IMR-90 (cell line): Measurements from ENCODE around the gene MCHR2. TPM values are rescaled to one million over a fixed set of nuclear protein-coding genes. Genes with fewer than 3 reads are reported as not detected.

Source experiments
- ATAC-seq: fragments of 200-7000 bp; cut with Tn5 transposase; 2 replicates; pipeline ENCODE4 v1.9.1; 2020; ENCODE audit warnings: low read depth, mild to moderate bottlenecking, moderate library complexity
- BruUV-seq: library from RNA; stranded (reverse); fragments of 400-500 nt; replicated peaks from 2 replicates; lab custom pipeline; 2021; lab: Mats Ljungman, UMichigan
- CTCF ChIA-PET: fragments of 300-600 bp; formaldehyde crosslinking; extraction: SDS; loops from one replicate; lab custom pipeline; 2021; ENCODE audit warnings: antibody characterized with exemption; lab: Yijun Ruan, JAX
- POLR2A ChIA-PET: fragments of 300-600 bp; sonication (Branson Sonifier 250); formaldehyde crosslinking; loops from one replicate; lab custom pipeline; 2022; ENCODE audit warnings: antibody characterized with exemption; ENCODE audit not compliant: unreplicated experiment; lab: Charles Lee
- DNase-seq: peaks from one replicate; pipeline ENCODE4 v3.0.0; 2013
- H2AFZ ChIP-seq: replicated peaks from 2 replicates; pipeline ENCODE3; 2013; ENCODE audit warnings: low read length, mild to moderate bottlenecking; ENCODE audit not compliant: poor library complexity
- H2AK5ac ChIP-seq: 2 replicates; pipeline ENCODE4 v1.6.1; 2013; ENCODE audit warnings: low read depth, low read length, inconsistent platforms
- H2AK9ac ChIP-seq: replicated peaks from 2 replicates; pipeline ENCODE3; 2013; ENCODE audit warnings: mild to moderate bottlenecking, low read depth, low read length, moderate library complexity; ENCODE audit not compliant: poor library complexity
- H2BK120ac ChIP-seq: 2 replicates; pipeline ENCODE4 v1.6.1; 2013; ENCODE audit warnings: low read depth, low read length, inconsistent platforms
- H2BK15ac ChIP-seq: 3 replicates; pipeline ENCODE4 v1.6.1; 2013; ENCODE audit warnings: low read depth, low read length, inconsistent platforms
- H2BK20ac ChIP-seq: 2 replicates; pipeline ENCODE4 v1.6.1; 2013; ENCODE audit warnings: low read depth, mild to moderate bottlenecking, inconsistent platforms, low read length, moderate library complexity
- H2BK5ac ChIP-seq: 2 replicates; pipeline ENCODE4 v1.6.1; 2013; ENCODE audit warnings: mild to moderate bottlenecking, low read depth, low read length, inconsistent platforms; ENCODE audit not compliant: poor library complexity, severe bottlenecking
- H3K14ac ChIP-seq: replicated peaks from 2 replicates; pipeline ENCODE4 v1.6.1; 2013; ENCODE audit warnings: low read depth, low read length, inconsistent platforms
- H3K18ac ChIP-seq: 2 replicates; pipeline ENCODE4 v1.6.1; 2013; ENCODE audit warnings: low read depth, low read length, control low read depth
- H3K23ac ChIP-seq: 2 replicates; pipeline ENCODE4 v1.6.1; 2013; ENCODE audit warnings: low read depth, low read length, inconsistent platforms
- H3K27ac ChIP-seq: 2 replicates; pipeline ENCODE4 v1.5.1; 2013; ENCODE audit warnings: mild to moderate bottlenecking, control low read depth, low read length; ENCODE audit not compliant: insufficient read depth
- H3K27me3 ChIP-seq: 2 replicates; pipeline ENCODE4 v1.6.1; 2013; ENCODE audit warnings: low read length; ENCODE audit not compliant: control insufficient read depth, insufficient read depth
- H3K36me3 ChIP-seq: 2 replicates; pipeline ENCODE4 v1.6.1; 2013; ENCODE audit warnings: low read length, mixed read lengths; ENCODE audit not compliant: control insufficient read depth, insufficient read depth
- H3K4ac ChIP-seq: 2 replicates; pipeline ENCODE4 v1.6.1; 2013; ENCODE audit warnings: low read depth, low read length, inconsistent platforms
- H3K4me1 ChIP-seq: 2 replicates; pipeline ENCODE4 v1.6.1; 2013; ENCODE audit warnings: low read length, mixed read lengths; ENCODE audit not compliant: control insufficient read depth, insufficient read depth
- H3K4me2 ChIP-seq: 2 replicates; pipeline ENCODE4 v1.6.1; 2013; ENCODE audit warnings: low read depth, mild to moderate bottlenecking, control low read depth, low read length, moderate library complexity
- H3K4me3 ChIP-seq: 2 replicates; pipeline ENCODE4 v1.5.1; 2013; ENCODE audit warnings: low read depth, mild to moderate bottlenecking, control low read depth, low read length, moderate library complexity; ENCODE audit not compliant: insufficient read depth
- H3K56ac ChIP-seq: 2 replicates; pipeline ENCODE4 v1.6.1; 2013; ENCODE audit warnings: low read length, inconsistent platforms; ENCODE audit not compliant: insufficient read depth; ENCODE audit errors: extremely low read depth
- H3K79me1 ChIP-seq, 2 experiments: 2 replicates each; pipeline ENCODE4 v1.6.1; 2013; ENCODE audit warnings: low read length in 2 of 2, inconsistent platforms in 1 of 2, low read depth in 1 of 2
- H3K9ac ChIP-seq: 2 replicates; pipeline ENCODE4 v1.6.1; 2013; ENCODE audit warnings: low read depth, low read length, control low read depth
- H3K9me1 ChIP-seq: 2 replicates; pipeline ENCODE4 v1.6.1; 2013; ENCODE audit warnings: low read length, inconsistent platforms; ENCODE audit not compliant: insufficient read depth
- H3K9me3 ChIP-seq: 2 replicates; pipeline ENCODE4 v1.6.1; 2013; ENCODE audit warnings: low read length; ENCODE audit not compliant: control insufficient read depth, insufficient read depth
- H4K20me1 ChIP-seq: 2 replicates; pipeline ENCODE4 v1.6.1; 2013; ENCODE audit warnings: low read length, inconsistent platforms; ENCODE audit not compliant: insufficient read depth
- H4K5ac ChIP-seq: 2 replicates; pipeline ENCODE4 v1.6.1; 2013; ENCODE audit warnings: mild to moderate bottlenecking, low read depth, low read length, control low read depth
- H4K8ac ChIP-seq, 2 experiments: 2 replicates each; pipeline ENCODE4 v1.6.1; 2013; ENCODE audit warnings: low read depth in 2 of 2, low read length in 2 of 2, control low read depth in 1 of 2, inconsistent platforms in 1 of 2
- H4K91ac ChIP-seq: 2 replicates; pipeline ENCODE4 v1.6.1; 2013; ENCODE audit warnings: low read depth, low read length, inconsistent platforms; ENCODE audit not compliant: insufficient read depth
- BHLHE40 ChIP-seq: fragments of 150-350 bp; IDR thresholded peaks from 2 replicates; pipeline ENCODE4 v1.6.1; 2016; ENCODE audit warnings: mild to moderate bottlenecking, low read depth, low read length
- CEBPB ChIP-seq: IDR thresholded peaks from 2 replicates; pipeline ENCODE4 v1.6.1; 2012; ENCODE audit warnings: low read depth, low read length, improper control_type of control experiment
- CHD1 ChIP-seq: IDR thresholded peaks from 2 replicates; pipeline ENCODE4 v1.6.1; 2012; ENCODE audit warnings: low read depth, low read length, improper control_type of control experiment
- FOS ChIP-seq: fragments of 150-350 bp; IDR thresholded peaks from 2 replicates; pipeline ENCODE4 v1.6.1; 2016; ENCODE audit warnings: low read depth, low read length
- MAFK ChIP-seq: IDR thresholded peaks from 2 replicates; pipeline ENCODE4 v1.6.1; 2012; ENCODE audit warnings: low read depth, low read length, improper control_type of control experiment
- MAZ ChIP-seq: IDR thresholded peaks from 2 replicates; pipeline ENCODE4 v1.6.1; 2012; ENCODE audit warnings: low read depth, mild to moderate bottlenecking, low read length, improper control_type of control experiment, moderate library complexity, borderline replicate concordance
- MXI1 ChIP-seq: IDR thresholded peaks from 2 replicates; pipeline ENCODE4 v1.6.1; 2012; ENCODE audit warnings: low read depth, mild to moderate bottlenecking, low read length, moderate library complexity, borderline replicate concordance
- NFE2L2 ChIP-seq: fragments of 150-350 bp; IDR thresholded peaks from 2 replicates; pipeline ENCODE4 v1.6.1; 2016; ENCODE audit warnings: low read depth, mild to moderate bottlenecking, low read length
- POLR2A ChIP-seq: IDR thresholded peaks from 2 replicates; pipeline ENCODE4 v1.6.1; 2012; ENCODE audit warnings: mild to moderate bottlenecking, low read depth, low read length
- RAD21 ChIP-seq: IDR thresholded peaks from 2 replicates; pipeline ENCODE4 v1.6.1; 2012; ENCODE audit warnings: low read length, improper control_type of control experiment
- RCOR1 ChIP-seq: IDR thresholded peaks from 2 replicates; pipeline ENCODE4 v1.6.1; 2012; ENCODE audit warnings: mild to moderate bottlenecking, low read length, improper control_type of control experiment; ENCODE audit not compliant: insufficient replicate concordance
- RFX5 ChIP-seq: IDR thresholded peaks from 2 replicates; pipeline ENCODE4 v1.8.0; 2012; ENCODE audit warnings: low read depth, mild to moderate bottlenecking, low read length, moderate library complexity
- SMC3 ChIP-seq: fragments of 150-350 bp; IDR thresholded peaks from 2 replicates; pipeline ENCODE4 v1.6.1; 2016; ENCODE audit warnings: low read depth, mild to moderate bottlenecking, antibody characterized with exemption, low read length, moderate library complexity
- WGBS, 2 experiments: methylation state at CpG; one replicate each; pipeline versions ENCODE4 v1.1.5 to v1.1.7; 2013; ENCODE audit warnings: missing lambda C conversion rate in 2 of 2; ENCODE audit not compliant: insufficient read length in 1 of 2; ENCODE audit errors: extremely low coverage in 2 of 2; 5-methylcytosine and 5-hydroxymethylcytosine counted together
- dilution Hi-C: fragments of 300-500 bp; cut with HindIII; formaldehyde crosslinking; loops from one replicate; pipeline ENCODE4 v1.14.3; 2018; ENCODE audit warnings: low sequenced_read_pairs; ENCODE audit not compliant: unreplicated experiment
- in situ Hi-C: fragments of 300-500 bp; cut with MboI; formaldehyde crosslinking; loops from 3 replicates; pipeline ENCODE4 v1.14.3; 2019; ENCODE audit warnings: low sequenced_read_pairs, inconsistent platforms, mixed read lengths
- intact Hi-C: fragments of 100-400 bp; cut with micrococcal nuclease; formaldehyde crosslinking; loops from 2 replicates; pipeline ENCODE4 v1.10.0; 2022
- polyA plus RNA-seq, 3 experiments: library from polyadenylated mRNA; depleted of rRNA; stranded (reverse); fragments of >200 nt; gene quantifications; 2 replicates each; pipeline ENCODE4 v1.2.3, GENCODE V29; 2012; ENCODE audit warnings: low replicate concordance in 1 of 3
- total RNA-seq: library from RNA; depleted of rRNA; stranded (reverse); fragments of >200 nt; gene quantifications from 2 replicates; pipeline ENCODE4 v1.2.3, GENCODE V29; 2012
- TF ChIP-seq, protein P1 (sequence below): conservative IDR thresholded peaks from 2 replicates; pipeline ENCODE4 v1.5.1; 2012; ENCODE audit warnings: mild to moderate bottlenecking, low read depth, low read length, improper control_type of control experiment
- TF ChIP-seq, protein P2 (sequence below): fragments of 150-350 bp; IDR thresholded peaks from 2 replicates; pipeline ENCODE4 v1.6.1; 2017; ENCODE audit warnings: mild to moderate bottlenecking, antibody characterized with exemption, low read length, low read depth
- TF ChIP-seq, protein P3 (sequence below): fragments of 150-350 bp; IDR thresholded peaks from 2 replicates; pipeline ENCODE4 v1.6.1; 2016; ENCODE audit warnings: low read depth, mild to moderate bottlenecking, low read length, moderate library complexity, borderline replicate concordance

MCHR2 gene
- total and polyA plus RNA-seq, 2 of the 4 experiments (the other 2 are of a cell fraction), result not detected

DNA sequence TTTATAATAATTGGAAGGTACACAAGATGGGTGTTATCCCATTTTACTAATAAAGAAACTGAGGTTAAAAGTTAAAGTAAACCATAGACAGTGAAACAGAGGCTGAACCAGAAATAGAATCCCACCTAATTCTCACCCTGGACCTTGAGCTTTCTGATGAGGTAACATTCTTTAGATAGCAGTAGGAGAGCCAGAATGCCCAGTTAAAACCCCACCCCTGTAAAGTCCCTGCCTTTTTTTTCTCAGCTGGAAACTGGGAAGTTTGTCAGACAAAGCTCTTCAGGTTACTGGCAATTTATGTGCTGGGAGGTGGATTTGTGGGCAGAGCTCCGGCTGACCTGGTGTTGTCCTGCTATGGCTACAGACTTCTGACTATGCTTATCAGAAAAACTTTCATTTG is 1.9 kb upstream of the MCHR2 start:
- H3K4me2 ChIP-seq, result no peak overlapping the region

More for the DNA sequence above, 1.9 kb upstream of the MCHR2 start:
- H2AK5ac ChIP-seq, result no peak overlapping the region
- no peak overlapping the region for H3K27ac ChIP-seq
- no peak overlapping the region for H4K5ac ChIP-seq
- no peak overlapping the region for H4K91ac ChIP-seq
- H2AK9ac ChIP-seq, result no peak overlapping the region
- no peak overlapping the region for H3K4ac ChIP-seq
- no TSS peak for BruUV-seq
- ChIA-PET POLR2A (no interaction called here), CTCF (no interaction called here)
- no peak overlapping the region for H3K56ac ChIP-seq
- ATAC-seq (no peak), DNase-seq (no peak)
- no peaks in the 10 kb centered on the region for H3K9me3 ChIP-seq
- peaks cover 55% of the 10 kb centered on the region for H3K27me3 ChIP-seq
- H2BK5ac ChIP-seq, result no peak overlapping the region
- no peak overlapping the region for H3K9ac ChIP-seq
- TF ChIP-seq, protein P1, sequence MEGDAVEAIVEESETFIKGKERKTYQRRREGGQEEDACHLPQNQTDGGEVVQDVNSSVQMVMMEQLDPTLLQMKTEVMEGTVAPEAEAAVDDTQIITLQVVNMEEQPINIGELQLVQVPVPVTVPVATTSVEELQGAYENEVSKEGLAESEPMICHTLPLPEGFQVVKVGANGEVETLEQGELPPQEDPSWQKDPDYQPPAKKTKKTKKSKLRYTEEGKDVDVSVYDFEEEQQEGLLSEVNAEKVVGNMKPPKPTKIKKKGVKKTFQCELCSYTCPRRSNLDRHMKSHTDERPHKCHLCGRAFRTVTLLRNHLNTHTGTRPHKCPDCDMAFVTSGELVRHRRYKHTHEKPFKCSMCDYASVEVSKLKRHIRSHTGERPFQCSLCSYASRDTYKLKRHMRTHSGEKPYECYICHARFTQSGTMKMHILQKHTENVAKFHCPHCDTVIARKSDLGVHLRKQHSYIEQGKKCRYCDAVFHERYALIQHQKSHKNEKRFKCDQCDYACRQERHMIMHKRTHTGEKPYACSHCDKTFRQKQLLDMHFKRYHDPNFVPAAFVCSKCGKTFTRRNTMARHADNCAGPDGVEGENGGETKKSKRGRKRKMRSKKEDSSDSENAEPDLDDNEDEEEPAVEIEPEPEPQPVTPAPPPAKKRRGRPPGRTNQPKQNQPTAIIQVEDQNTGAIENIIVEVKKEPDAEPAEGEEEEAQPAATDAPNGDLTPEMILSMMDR, result no peak
- TF ChIP-seq CHD1 (no peak), MAZ (no peak), MAFK (no peak), FOS (no peak), MXI1 (no peak), BHLHE40 (no peak), SMC3 (no peak), RCOR1 (no peak), RAD21 (no peak), NFE2L2 (no peak), POLR2A (no peak), CEBPB (no peak), RFX5 (no peak)
- TF ChIP-seq, protein P2, sequence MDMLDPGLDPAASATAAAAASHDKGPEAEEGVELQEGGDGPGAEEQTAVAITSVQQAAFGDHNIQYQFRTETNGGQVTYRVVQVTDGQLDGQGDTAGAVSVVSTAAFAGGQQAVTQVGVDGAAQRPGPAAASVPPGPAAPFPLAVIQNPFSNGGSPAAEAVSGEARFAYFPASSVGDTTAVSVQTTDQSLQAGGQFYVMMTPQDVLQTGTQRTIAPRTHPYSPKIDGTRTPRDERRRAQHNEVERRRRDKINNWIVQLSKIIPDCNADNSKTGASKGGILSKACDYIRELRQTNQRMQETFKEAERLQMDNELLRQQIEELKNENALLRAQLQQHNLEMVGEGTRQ, result no peak
- TF ChIP-seq, protein P3, sequence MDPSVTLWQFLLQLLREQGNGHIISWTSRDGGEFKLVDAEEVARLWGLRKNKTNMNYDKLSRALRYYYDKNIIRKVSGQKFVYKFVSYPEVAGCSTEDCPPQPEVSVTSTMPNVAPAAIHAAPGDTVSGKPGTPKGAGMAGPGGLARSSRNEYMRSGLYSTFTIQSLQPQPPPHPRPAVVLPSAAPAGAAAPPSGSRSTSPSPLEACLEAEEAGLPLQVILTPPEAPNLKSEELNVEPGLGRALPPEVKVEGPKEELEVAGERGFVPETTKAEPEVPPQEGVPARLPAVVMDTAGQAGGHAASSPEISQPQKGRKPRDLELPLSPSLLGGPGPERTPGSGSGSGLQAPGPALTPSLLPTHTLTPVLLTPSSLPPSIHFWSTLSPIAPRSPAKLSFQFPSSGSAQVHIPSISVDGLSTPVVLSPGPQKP, result no peak
- no peak overlapping the region for H3K23ac ChIP-seq
- no peak overlapping the region for H3K14ac ChIP-seq
- no peak overlapping the region for H2BK20ac ChIP-seq
- dilution Hi-C loops (no loop called here), intact Hi-C loops (no loop called here), in situ Hi-C loops (no loop called here)
- H2AFZ ChIP-seq, result no peak overlapping the region
- no peak overlapping the region for H3K18ac ChIP-seq
- no peak overlapping the region for H2BK120ac ChIP-seq
- no peak overlapping the region for H4K8ac ChIP-seq
- H4K20me1 ChIP-seq, result no peaks in the 10 kb centered on the region
- H2BK15ac ChIP-seq, result no peak overlapping the region
- H3K9me1 ChIP-seq, result no peaks in the 10 kb centered on the region
- H3K79me1 ChIP-seq, result no peaks in the 10 kb centered on the region
- H3K36me3 ChIP-seq, result no peaks in the 10 kb centered on the region
- no peak overlapping the region for H3K4me3 ChIP-seq
- no peaks in the 10 kb centered on the region for H3K4me1 ChIP-seq
- WGBS, 2 experiments, result no CpG with 5 or more reads among the region's 1 CpG
